HepG2 (cell line): ENCODE measurements around the gene IBA57. TPM values are rescaled to one million over a fixed set of nuclear protein-coding genes. Genes with fewer than 3 reads are reported as not detected.

Source experiments
- ATAC-seq: fragments of 200-7000 bp; cut with Tn5 transposase; 3 replicates; pipeline ENCODE4 v1.9.1; 2020; ENCODE audit warnings: mild to moderate bottlenecking, moderate library complexity
- BruUV-seq: library from RNA; stranded (reverse); fragments of 400-500 nt; replicated peaks from 2 replicates; lab custom pipeline; 2021; lab: Mats Ljungman, UMichigan
- CTCF ChIA-PET: fragments of 300-600 bp; formaldehyde crosslinking; extraction: SDS; loops from one replicate; lab custom pipeline; 2021; ENCODE audit warnings: low total read pairs, inconsistent platforms, low intra/inter-chr PET ratio; lab: Yijun Ruan, JAX
- POLR2A ChIA-PET: fragments of 350-600 bp; sonication (Branson Sonifier 250); formaldehyde crosslinking; loops from one replicate; lab custom pipeline; 2020; ENCODE audit warnings: antibody characterized with exemption, inconsistent platforms; lab: Yijun Ruan, JAX
- DNase-seq: peaks from one replicate; pipeline ENCODE4 v3.0.0-alpha.2; 2015; ENCODE audit warnings: low spot score
- FAIRE-seq: peaks from 3 replicates; lab custom pipeline; 2011; peaks lifted over from hg19 to GRCh38; lab: Jason Lieb, UNC
- H2AFZ ChIP-seq: one replicate; pipeline ENCODE4 v1.6.1; 2011; ENCODE audit warnings: low read length, inconsistent platforms
- H3K27ac ChIP-seq: fragments of 300-600 bp; 3 replicates; pipeline ENCODE4 v1.8.0; 2011; ENCODE audit warnings: mixed run types, mild to moderate bottlenecking, mixed read lengths, low read length, inconsistent platforms; ENCODE audit not compliant: insufficient read depth; ENCODE audit errors: extremely low read length
- H3K27me3 ChIP-seq, 2 experiments: fragments of 200-600 bp in 1 of 2; 2 replicates in 1 of 2; 3 replicates in 1 of 2; pipeline versions ENCODE4 v1.6.0 to v1.8.0; 2011; ENCODE audit warnings: low read length in 2 of 2, mild to moderate bottlenecking in 2 of 2, moderate library complexity in 2 of 2, inconsistent platforms in 1 of 2; ENCODE audit not compliant: insufficient read depth in 2 of 2, control insufficient read depth in 1 of 2
- H3K36me3 ChIP-seq, 2 experiments: fragments of 200-600 bp in 1 of 2; replicated peaks in 1 of 2; 2 replicates in 1 of 2; 3 replicates in 1 of 2; pipeline versions ENCODE4 v1.5.1 to v1.8.0; 2011; ENCODE audit warnings: low read length in 2 of 2, inconsistent platforms in 1 of 2; ENCODE audit not compliant: insufficient read depth in 2 of 2, control insufficient read depth in 1 of 2
- H3K4me1 ChIP-seq: 2 replicates; pipeline ENCODE4 v1.5.1; 2012; ENCODE audit warnings: low read length, inconsistent platforms; ENCODE audit not compliant: insufficient read depth
- H3K4me2 ChIP-seq: 2 replicates; pipeline ENCODE4 v1.6.0; 2011; ENCODE audit warnings: low read depth, low read length, inconsistent platforms
- H3K4me3 ChIP-seq, 3 experiments: fragments of 200-600 bp in 1 of 3; sonication (generic), shearing (Covaris generic) in 1 of 3; replicated peaks in 1 of 3; 2 replicates each; pipeline ENCODE4 v1.5.1; 2011 to 2016; ENCODE audit warnings: low read length in 3 of 3, inconsistent platforms in 2 of 3, low read depth in 2 of 3, mild to moderate bottlenecking in 2 of 3, control low read depth in 1 of 3, mixed read lengths in 1 of 3; ENCODE audit not compliant: insufficient read depth in 1 of 3
- H3K79me2 ChIP-seq: one replicate; pipeline ENCODE4 v1.6.1; 2011; ENCODE audit warnings: low read length, inconsistent platforms; ENCODE audit not compliant: insufficient read depth
- H3K9ac ChIP-seq: 2 replicates; pipeline ENCODE4 v1.6.0; 2011; ENCODE audit warnings: mild to moderate bottlenecking, low read depth, low read length, inconsistent platforms; ENCODE audit not compliant: insufficient read depth
- H3K9me3 ChIP-seq: 2 replicates; pipeline ENCODE4 v1.5.1; 2012; ENCODE audit warnings: mild to moderate bottlenecking, low read length
- H4K20me1 ChIP-seq: 2 replicates; pipeline ENCODE4 v1.6.0; 2011; ENCODE audit warnings: inconsistent platforms, mild to moderate bottlenecking, low read length, moderate library complexity; ENCODE audit not compliant: insufficient read depth
- ARNTL ChIP-seq: sonication (generic); formaldehyde crosslinking; IDR thresholded peaks from 2 replicates; pipeline ENCODE4 v1.4.0; 2020; ENCODE audit warnings: mild to moderate bottlenecking, missing genetic modification reagents
- EED ChIP-seq: sonication (generic); formaldehyde crosslinking; IDR thresholded peaks from 2 replicates; pipeline ENCODE4 v1.5.0; 2020; ENCODE audit warnings: mild to moderate bottlenecking, missing genetic modification reagents
- HDAC1 ChIP-seq: sonication (generic); formaldehyde crosslinking; IDR thresholded peaks from 2 replicates; pipeline ENCODE4 v1.5.1; 2020; ENCODE audit warnings: mild to moderate bottlenecking, missing genetic modification reagents
- HNRNPLL ChIP-seq: fragments of 200-400 bp; formaldehyde crosslinking; IDR thresholded peaks from 2 replicates; pipeline ENCODE4 v1.6.1; 2017; ENCODE audit warnings: mild to moderate bottlenecking, low read depth, low read length; ENCODE audit not compliant: poor library complexity, severe bottlenecking
- KAT8 ChIP-seq: IDR thresholded peaks from 2 replicates; pipeline ENCODE4 v1.6.1; 2016; ENCODE audit warnings: missing genetic modification reagents, missing compliant biosample characterization
- KDM3A ChIP-seq: IDR thresholded peaks from 2 replicates; pipeline ENCODE4 v1.6.1; 2018; ENCODE audit warnings: low read depth, missing compliant biosample characterization
- NFKB2 ChIP-seq: sonication (generic); formaldehyde crosslinking; IDR thresholded peaks from 2 replicates; pipeline ENCODE4 v1.4.0; 2020; ENCODE audit warnings: missing genetic modification reagents, borderline replicate concordance
- PCBP1 ChIP-seq: fragments of 200-400 bp; formaldehyde crosslinking; IDR thresholded peaks from 2 replicates; pipeline ENCODE4 v1.6.1; 2017; ENCODE audit warnings: mild to moderate bottlenecking, low read depth, low read length, borderline replicate concordance
- XRCC5 ChIP-seq: fragments of 200-400 bp; formaldehyde crosslinking; optimal IDR thresholded peaks from 2 replicates; pipeline ENCODE3; 2017; ENCODE audit warnings: mild to moderate bottlenecking, low read length
- ZMAT3 ChIP-seq: sonication (generic); formaldehyde crosslinking; conservative IDR thresholded peaks from 2 replicates; pipeline ENCODE4 v1.7.0; 2021; ENCODE audit warnings: missing genetic modification reagents
- ZMYM4 ChIP-seq: sonication (generic); formaldehyde crosslinking; IDR thresholded peaks from 2 replicates; pipeline ENCODE4 v1.8.1; 2023; ENCODE audit warnings: mild to moderate bottlenecking, missing genetic modification reagents
- WGBS: methylation state at CpG from one replicate; pipeline ENCODE4 v1.1.6; 2017; ENCODE audit warnings: low lambda C conversion rate; 5-methylcytosine and 5-hydroxymethylcytosine counted together
- in situ Hi-C: cut with HindIII; loops from 2 replicates; pipeline ENCODE4 v1.10.0; 2017; ENCODE audit warnings: low pct_unique_long_range_greater_than_20kb; ENCODE audit not compliant: extremely low pct_ligation_motif_present
- intact Hi-C: fragments of 100-400 bp; cut with micrococcal nuclease; formaldehyde crosslinking; loops from one replicate; pipeline ENCODE4 v1.10.0; 2022; ENCODE audit not compliant: unreplicated experiment
- polyA plus RNA-seq, 8 experiments: library from polyadenylated mRNA; depleted of rRNA in 3 of 8; stranded (reverse) in 7 of 8; unstranded in 1 of 8; fragments of >200 nt; fragmentation: Illumina TruSeq in 4 of 8; extraction: Trizol in 4 of 8; gene quantifications; 2 replicates each; pipeline versions ENCODE4 v1.2.1 to v1.2.3, GENCODE V29; 2011 to 2016; ENCODE audit warnings: low read depth in 4 of 8, missing spikeins in 1 of 8, mixed read lengths in 1 of 8; ENCODE audit not compliant: insufficient read depth in 1 of 8
- total RNA-seq, 5 experiments: library from RNA; depleted of rRNA; stranded (reverse); fragments of >200 nt; fragmentation: Illumina TruSeq; extraction: Trizol; gene quantifications; 2 replicates each; pipeline ENCODE4 v1.2.3, GENCODE V29; 2016; ENCODE audit warnings: low read depth in 1 of 5
- TF ChIP-seq, protein P1 (sequence below): IDR thresholded peaks from 2 replicates; pipeline ENCODE4 v1.6.1; 2016; ENCODE audit warnings: low read depth

Gene IBA57
- total and polyA plus RNA-seq, 2 of the 13 experiments (the other 11 are each of a cell fraction or from before 2014, with no cell fraction given): 2.3 to 10.2 TPM

- Histone ChIP-seq H3K27ac (no peak overlapping the region), H3K4me3 (no peak overlapping the region), H4K20me1 (peaks cover 3% of the 10 kb centered on the region; the same call in 1 of the 2 replicates), H3K4me2 (no peak overlapping the region), H2AFZ (no peak overlapping the region), H3K27me3 (no peaks in the 10 kb centered on the region), H3K9ac (no peak overlapping the region), H3K79me2 (peaks cover 4% of the 10 kb centered on the region), H3K4me1 (peaks cover 30% of the 10 kb centered on the region), H3K36me3 (no peaks in the 10 kb centered on the region), H3K9me3 (no peaks in the 10 kb centered on the region)
- 97% methylated on average over 7 of the region's 11 CpGs for WGBS
- intact Hi-C loops (no loop called here), in situ Hi-C loops (no loop called here)
- no peak for DNase-seq
- TF ChIP-seq PCBP1 (no peak), NFKB2 (CRISPR knock-in tag) (no peak), ZMYM4 (no peak), EED (no peak), KDM3A (CRISPR knock-in tag) (no peak), ARNTL (CRISPR knock-in tag) (no peak), HDAC1 (CRISPR knock-in tag) (no peak), XRCC5 (no peak), HNRNPLL (no peak), KAT8 (CRISPR knock-in tag) (no peak), ZMAT3 (CRISPR knock-in tag) (no peak)
- TF ChIP-seq, protein P1, sequence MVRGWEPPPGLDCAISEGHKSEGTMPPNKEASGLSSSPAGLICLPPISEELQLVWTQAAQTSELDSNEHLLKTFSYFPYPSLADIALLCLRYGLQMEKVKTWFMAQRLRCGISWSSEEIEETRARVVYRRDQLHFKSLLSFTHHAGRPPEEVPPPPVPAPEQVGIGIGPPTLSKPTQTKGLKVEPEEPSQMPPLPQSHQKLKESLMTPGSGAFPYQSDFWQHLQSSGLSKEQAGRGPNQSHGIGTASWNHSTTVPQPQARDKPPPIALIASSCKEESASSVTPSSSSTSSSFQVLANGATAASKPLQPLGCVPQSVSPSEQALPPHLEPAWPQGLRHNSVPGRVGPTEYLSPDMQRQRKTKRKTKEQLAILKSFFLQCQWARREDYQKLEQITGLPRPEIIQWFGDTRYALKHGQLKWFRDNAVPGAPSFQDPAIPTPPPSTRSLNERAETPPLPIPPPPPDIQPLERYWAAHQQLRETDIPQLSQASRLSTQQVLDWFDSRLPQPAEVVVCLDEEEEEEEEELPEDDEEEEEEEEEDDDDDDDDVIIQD (CRISPR knock-in tag): no peak
- BruUV-seq: no TSS peak
- no peak for FAIRE-seq
- no peak for ATAC-seq
- ChIA-PET CTCF (no interaction called here), POLR2A (interaction anchor here (7.9 kb wide), 1 partner anchor 11 kb away, joined by 72 read pairs; the partner anchor contains the start of gene IBA57)
Observed at GRCh38 chr1:228154021-228154669, 11.5 kb upstream of the IBA57 start.
